ENCODE data around the gene PRKACG. TPM values are rescaled to one million over a fixed set of nuclear protein-coding genes. Genes with fewer than 3 reads are reported as not detected.

PRKACG gene
- total and polyA plus RNA-seq, 2 of the 8 experiments (the other 6 are each of a cell fraction or from before 2014, with no cell fraction given), result not detected

DNA sequence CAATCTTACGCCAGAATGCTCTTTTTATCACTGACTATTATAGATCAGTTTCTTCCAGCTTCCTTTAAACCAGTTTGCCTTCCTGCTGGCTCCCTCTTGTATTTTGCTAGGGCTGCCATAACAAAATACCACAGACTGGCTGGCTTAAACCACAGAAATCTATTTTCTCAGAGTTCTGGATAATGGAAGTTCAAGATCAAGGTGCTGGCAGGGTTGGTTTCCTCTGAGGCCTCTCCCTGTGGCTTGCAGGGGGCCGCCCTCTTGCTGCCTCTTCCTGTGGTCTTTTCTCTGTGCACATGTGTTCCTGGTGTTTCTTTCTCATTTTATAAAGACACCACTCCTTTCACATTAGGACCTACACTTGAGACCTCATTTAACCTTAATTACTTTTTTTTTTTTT lies 14.8 kb upstream of the PRKACG start:
- no peak overlapping the region for H2BK20ac ChIP-seq (ENCODE audit: low read length)
- no peak overlapping the region for H3K4ac ChIP-seq (replicated peaks; ENCODE audit: insufficient read length, low read depth, low read length)
- no peaks in the 10 kb centered on the region for H3K79me2 ChIP-seq (ENCODE audit: control insufficient read depth in 1 of 2, insufficient read depth in 2 of 2, low read length in 2 of 2)
- H4K20me1 ChIP-seq (replicated peaks in 1 of 2; ENCODE audit: control insufficient read depth in 1 of 2, insufficient read depth in 2 of 2, low read length in 2 of 2), result no peaks in the 10 kb centered on the region
- no peak overlapping the region for H3K4me2 ChIP-seq (ENCODE audit: insufficient read depth in 1 of 2, low read depth in 2 of 2, low read length in 2 of 2)
- no peak overlapping the region for H3K27ac ChIP-seq (ENCODE audit: low read depth, low read length)
- no peak overlapping the region for H4K8ac ChIP-seq (ENCODE audit: extremely low read depth, insufficient read depth, low read length)
- H3K23ac ChIP-seq (ENCODE audit: insufficient read length), result no peak overlapping the region
- no peak for FAIRE-seq
- WGBS, 2 experiments (ENCODE audit: extremely low coverage in 1 of 2, insufficient coverage in 1 of 2, insufficient read length in 1 of 2, insufficient replicate concordance in 2 of 2, low coverage in 1 of 2, low lambda C conversion rate in 2 of 2, missing lambda C conversion rate in 1 of 2), result 89% methylated on average over 2 of the region's 2 CpGs; no CpG with 5 or more reads in 1 of the 2 experiments
- no peak overlapping the region for H3K14ac ChIP-seq (ENCODE audit: insufficient read length)
- H3K27me3 ChIP-seq (replicated peaks in 1 of 4; ENCODE audit: control insufficient read depth in 3 of 4, extremely low read depth in 1 of 4, insufficient read depth in 3 of 4, low read length in 3 of 4), result no peaks in the 10 kb centered on the region
- peaks cover 4 to 5% of the 10 kb centered on the region in 2 experiments; a peak in 2 of 4 replicates for H3K9me3 ChIP-seq (ENCODE audit: insufficient read depth in 2 of 2, low read depth in 1 of 2, low read length in 1 of 2)
- no peaks in the 10 kb centered on the region for H3K23me2 ChIP-seq (ENCODE audit: low read depth, low read length)
- ChIA-PET CTCF (ENCODE audit: partially characterized antibody) (interaction anchor here (0.7 to 1.8 kb wide), 8 partner anchors 17 to 448 kb away, joined by 3 to 8 read pairs (median 6); no protein-coding TSS in a partner anchor), POLR2A (ENCODE audit: partially characterized antibody) (no interaction called here)
- no peak overlapping the region for H2BK12ac ChIP-seq (ENCODE audit: low read depth, low read length)
- H4K91ac ChIP-seq (replicated peaks; ENCODE audit: insufficient read length, low read length), result no peak overlapping the region
- no peak overlapping the region for H2BK5ac ChIP-seq (ENCODE audit: low read depth, low read length)
- H2AFZ ChIP-seq (ENCODE audit: low read length), result no peak overlapping the region
- peaks cover 0 to 2% (median 0%) of the 10 kb centered on the region in 4 experiments; a peak in 1 of 7 replicates for H3K4me1 ChIP-seq (replicated peaks in 1 of 4; ENCODE audit: control insufficient read depth in 3 of 4, insufficient read depth in 4 of 4, low read length in 3 of 4)
- no peak for DNase-seq (ENCODE audit: low read depth in 1 of 2, low spot score in 2 of 2)
- no peak overlapping the region for H2BK120ac ChIP-seq (replicated peaks; ENCODE audit: low read depth, low read length)
- no peak overlapping the region for H3K56ac ChIP-seq (replicated peaks; ENCODE audit: insufficient read length, low read depth, low read length)
- no peak overlapping the region for H3K9ac ChIP-seq (replicated peaks in 1 of 4; ENCODE audit: extremely low read depth in 1 of 4, low read depth in 3 of 4, low read length in 3 of 4)
- no peak overlapping the region for H2AK5ac ChIP-seq (ENCODE audit: low read depth, low read length)
- no peak overlapping the region for H4K5ac ChIP-seq (ENCODE audit: insufficient read length, low read depth, low read length)
- no peaks in the 10 kb centered on the region for H3K36me3 ChIP-seq (ENCODE audit: control insufficient read depth in 2 of 4, insufficient read depth in 4 of 4, low read length in 3 of 4)
- no peaks in the 10 kb centered on the region for H3K79me1 ChIP-seq (ENCODE audit: low read depth, low read length)
- no peak overlapping the region for H3K4me3 ChIP-seq (ENCODE audit: extremely low read depth in 1 of 4, insufficient read depth in 2 of 4, low read depth in 3 of 4, low read length in 4 of 4)
- TF ChIP-seq PHF8 (conservative IDR thresholded peaks at IDR 0.05; ENCODE audit: low read depth, low read length) (no peak), RXRA (IDR thresholded peaks at IDR 0.05; ENCODE audit: insufficient read depth, low read depth, low read length) (no peak), TCF12 (IDR thresholded peaks at IDR 0.05; ENCODE audit: low read depth, low read length) (no peak), GTF2F1 (IDR thresholded peaks at IDR 0.05; ENCODE audit: borderline replicate concordance, low read depth, low read length) (no peak), EZH2 (IDR thresholded peaks at IDR 0.05; ENCODE audit: low read depth, low read length, severe bottlenecking) (no peak), SIN3A (conservative IDR thresholded peaks at IDR 0.05 in 1 of 2, IDR thresholded peaks at IDR 0.05 in 1 of 2; ENCODE audit: low read depth in 1 of 2, low read length in 2 of 2) (no peak), KDM1A (IDR thresholded peaks at IDR 0.05; ENCODE audit: borderline replicate concordance, low read length) (no peak), GABPA (IDR thresholded peaks at IDR 0.05; ENCODE audit: borderline replicate concordance, insufficient read depth, low read length) (no peak), ZNF274 (IDR thresholded peaks at IDR 0.05; ENCODE audit: borderline replicate concordance, extremely low read depth, low read length) (no peak)
- H2BK15ac ChIP-seq (ENCODE audit: low read length), result no peak overlapping the region
- no peak overlapping the region for H3K18ac ChIP-seq (ENCODE audit: extremely low read depth, low read length)

All from H1 (cell line).